Activated CD8-positive, alpha-beta T cell treated with anti-CD3 and anti-CD28 coated beads for 36 hours (primary cell): ENCODE data around the gene VWA5B2. TPM values are rescaled to one million over a fixed set of nuclear protein-coding genes. Genes with fewer than 3 reads are reported as not detected.

Experiments
- ATAC-seq: fragments of 200-7000 bp; cut with Tn5 transposase; one replicate; pipeline ENCODE4 v1.10.0; 2021; ENCODE audit warnings: mild to moderate bottlenecking, moderate library complexity
- CTCF ChIA-PET: fragments of 350-600 bp; sonication (Branson Sonifier 250); formaldehyde crosslinking; loops from one replicate; lab custom pipeline; 2021; ENCODE audit warnings: antibody characterized with exemption; lab: Charles Lee
- POLR2A ChIA-PET: fragments of 350-600 bp; sonication (Branson Sonifier 250); formaldehyde crosslinking; loops from one replicate; lab custom pipeline; 2021; ENCODE audit warnings: antibody characterized with exemption; lab: Charles Lee
- DNase-seq: peaks from one replicate; pipeline ENCODE4 v3.0.0-alpha.2; 2020
- H3K27ac Mint-ChIP-seq: one replicate; pipeline ENCODE4 v1.8.0; 2021; ENCODE audit warnings: mild to moderate bottlenecking, mixed read lengths
- H3K27me3 Mint-ChIP-seq: one replicate; pipeline ENCODE4 v1.8.0; 2021; ENCODE audit warnings: mixed read lengths
- H3K36me3 Mint-ChIP-seq: one replicate; pipeline ENCODE4 v1.8.0; 2021; ENCODE audit warnings: low read depth, mixed read lengths
- H3K4me1 Mint-ChIP-seq: one replicate; pipeline ENCODE4 v1.8.0; 2021; ENCODE audit warnings: low read depth, mixed read lengths
- H3K4me3 Mint-ChIP-seq: one replicate; pipeline ENCODE4 v1.8.0; 2021; ENCODE audit warnings: mild to moderate bottlenecking, moderate library complexity, mixed read lengths
- H3K9me3 Mint-ChIP-seq: one replicate; pipeline ENCODE4 v1.8.0; 2021; ENCODE audit warnings: mixed read lengths
- CTCF ChIP-seq: fragments of 200-600 bp; IDR thresholded peaks from one replicate; pipeline ENCODE4 v1.8.0; 2022; ENCODE audit warnings: antibody characterized with exemption, mild to moderate bottlenecking
- intact Hi-C: fragments of 100-400 bp; cut with micrococcal nuclease; formaldehyde crosslinking; loops from one replicate; pipeline ENCODE4 v1.10.0; 2022
- total RNA-seq, 2 experiments: library from RNA; stranded (reverse); gene quantifications; one replicate each; pipeline ENCODE4 v1.2.3, GENCODE V29; 2021

VWA5B2 gene
- total RNA-seq, 2 experiments from 2014 or later: not detected

- ATAC-seq (no peak), DNase-seq (no peak)
- H3K4me3 Mint-ChIP-seq: no peak overlapping the region
- intact Hi-C loops: no loop called here
- CTCF ChIA-PET: no interaction called here
- H3K27me3 Mint-ChIP-seq: no peaks in the 10 kb centered on the region
- H3K4me1 Mint-ChIP-seq: no peaks in the 10 kb centered on the region
- no peaks in the 10 kb centered on the region for H3K9me3 Mint-ChIP-seq
- POLR2A ChIA-PET: no interaction called here
- TF ChIP-seq CTCF: no peak
- H3K36me3 Mint-ChIP-seq: peaks cover 2% of the 10 kb centered on the region
- H3K27ac Mint-ChIP-seq: no peak overlapping the region
Observed at GRCh38 chr3:184198509-184198908, 30.9 kb upstream of the VWA5B2 start.

- ATAC-seq (no peak), DNase-seq (no peak)
- Mint-ChIP-seq H3K27me3 (peaks cover 3% of the 10 kb centered on the region), H3K36me3 (no peaks in the 10 kb centered on the region), H3K9me3 (no peaks in the 10 kb centered on the region), H3K4me1 (no peaks in the 10 kb centered on the region), H3K4me3 (no peak overlapping the region), H3K27ac (no peak overlapping the region)
- intact Hi-C loops: no loop called here
- CTCF ChIA-PET: no interaction called here
- TF ChIP-seq CTCF: no peak
- POLR2A ChIA-PET: no interaction called here
Observed at GRCh38 chr3:184200825-184201224, 28.6 kb upstream of the VWA5B2 start.

- Mint-ChIP-seq H3K4me3 (no peak overlapping the region), H3K9me3 (no peaks in the 10 kb centered on the region), H3K4me1 (no peaks in the 10 kb centered on the region), H3K27me3 (peaks cover 11% of the 10 kb centered on the region), H3K36me3 (no peaks in the 10 kb centered on the region), H3K27ac (no peak overlapping the region)
- intact Hi-C loops: no loop called here
- TF ChIP-seq CTCF: no peak
- DNase-seq (no peak), ATAC-seq (no peak)
- ChIA-PET CTCF (interaction anchor here (0.7 to 5.7 kb wide), 5 partner anchors 11 to 82 kb away, joined by 3 to 34 read pairs (median 3); partner anchors contain the start of gene EEF1AKMT4), POLR2A (no interaction called here)
Observed at GRCh38 chr3:184203526-184203925, 25.9 kb upstream of the VWA5B2 start.

- H3K4me3 Mint-ChIP-seq: no peak overlapping the region
- no peaks in the 10 kb centered on the region for H3K4me1 Mint-ChIP-seq
- intact Hi-C loops: no loop called here
- H3K36me3 Mint-ChIP-seq: no peaks in the 10 kb centered on the region
- ChIA-PET CTCF (interaction anchor here (1.0 to 3.3 kb wide), 2 partner anchors 18 to 223 kb away, joined by 3 to 25 read pairs; partner anchors contain the start of gene VWA5B2), POLR2A (no interaction called here)
- ATAC-seq (no peak), DNase-seq (no peak)
- no peaks in the 10 kb centered on the region for H3K9me3 Mint-ChIP-seq
- peaks cover 11% of the 10 kb centered on the region for H3K27me3 Mint-ChIP-seq
- TF ChIP-seq CTCF: no peak
- no peak overlapping the region for H3K27ac Mint-ChIP-seq
Observed at GRCh38 chr3:184209146-184209923, 20.1 kb upstream of the VWA5B2 start.

- ATAC-seq: no peak
- no peak for DNase-seq
- Mint-ChIP-seq H3K27ac (no peak overlapping the region), H3K36me3 (no peaks in the 10 kb centered on the region), H3K4me3 (no peak overlapping the region), H3K4me1 (no peaks in the 10 kb centered on the region), H3K27me3 (peaks cover 16% of the 10 kb centered on the region), H3K9me3 (no peaks in the 10 kb centered on the region)
- no peak for TF ChIP-seq CTCF
- POLR2A ChIA-PET: no interaction called here
- intact Hi-C loops: no loop called here
- CTCF ChIA-PET: interaction anchor here (3.3 kb wide), 1 partner anchor 16 kb away, joined by 25 read pairs; the partner anchor contains the start of gene VWA5B2
Observed at GRCh38 chr3:184211297-184211696, 18.1 kb upstream of the VWA5B2 start.
